Endothelial cell of umbilical vein (primary cell): ENCODE measurements around the gene ORMDL3. TPM values are rescaled to one million over a fixed set of nuclear protein-coding genes. Genes with fewer than 3 reads are reported as not detected.

Source experiments
- BruUV-seq: library from RNA; stranded (reverse); fragments of 400-500 nt; replicated peaks from 2 replicates; lab custom pipeline; 2021; lab: Mats Ljungman, UMichigan
- CTCF ChIA-PET: fragments of 300-600, 350-600 bp; sonication (Branson Sonifier 250); formaldehyde crosslinking; loops from one replicate; lab custom pipeline; 2021; ENCODE audit warnings: antibody characterized with exemption, inconsistent platforms; lab: Charles Lee
- POLR2A ChIA-PET: fragments of 300-600, 350-600 bp; sonication (Branson Sonifier 250); formaldehyde crosslinking; loops from one replicate; lab custom pipeline; 2021; ENCODE audit warnings: antibody characterized with exemption, inconsistent platforms; lab: Charles Lee
- DNase-seq: peaks from one replicate; pipeline ENCODE4 v3.0.0-alpha.2; 2011; ENCODE audit warnings: low read depth, low spot score
- FAIRE-seq: peaks from 2 replicates; lab custom pipeline; 2011; peaks lifted over from hg19 to GRCh38; lab: Jason Lieb, UNC
- H2AFZ ChIP-seq: 2 replicates; pipeline ENCODE4 v1.6.0; 2012; ENCODE audit warnings: low read depth, low read length, control low read depth, inconsistent platforms
- H3K27ac ChIP-seq: 2 replicates; pipeline ENCODE4 v1.5.1; 2011; ENCODE audit warnings: low read depth, mild to moderate bottlenecking, control low read depth, low read length, moderate library complexity; ENCODE audit not compliant: insufficient read depth
- H3K27me3 ChIP-seq, 2 experiments: 2 replicates each; pipeline versions ENCODE4 v1.6.0 to v1.6.1; 2011; ENCODE audit warnings: low read length in 2 of 2, mixed read lengths in 1 of 2; ENCODE audit not compliant: control insufficient read depth in 2 of 2, insufficient read depth in 2 of 2
- H3K36me3 ChIP-seq, 2 experiments: 2 replicates in 1 of 2; 3 replicates in 1 of 2; pipeline ENCODE4 v1.5.1; 2011; ENCODE audit warnings: low read length in 2 of 2, mild to moderate bottlenecking in 1 of 2, moderate library complexity in 1 of 2; ENCODE audit not compliant: control insufficient read depth in 2 of 2, insufficient read depth in 2 of 2; ENCODE audit errors: extremely low read depth in 1 of 2
- H3K4me1 ChIP-seq: 3 replicates; pipeline ENCODE4 v1.5.1; 2011; ENCODE audit warnings: mild to moderate bottlenecking, low read length; ENCODE audit not compliant: control insufficient read depth, insufficient read depth; ENCODE audit errors: extremely low read depth
- H3K4me2 ChIP-seq: 2 replicates; pipeline ENCODE4 v1.6.1; 2011; ENCODE audit warnings: low read length, control low read depth, mixed read lengths; ENCODE audit not compliant: insufficient read depth
- H3K4me3 ChIP-seq, 3 experiments: fragments of 200-600 bp in 1 of 3; sonication (generic), shearing (Covaris generic) in 1 of 3; replicated peaks in 1 of 3; 2 replicates each; pipeline ENCODE4 v1.5.1; 2011 to 2016; ENCODE audit warnings: control low read depth in 3 of 3, low read length in 3 of 3, mild to moderate bottlenecking in 2 of 3, inconsistent platforms in 1 of 3, low read depth in 1 of 3, moderate library complexity in 1 of 3; ENCODE audit not compliant: insufficient read depth in 1 of 3
- H3K79me2 ChIP-seq: 2 replicates; pipeline ENCODE4 v1.6.0; 2012; ENCODE audit warnings: low read length, inconsistent platforms; ENCODE audit not compliant: control insufficient read depth, insufficient read depth
- H3K9ac ChIP-seq: replicated peaks from 2 replicates; pipeline ENCODE3; 2011; ENCODE audit warnings: low read length, control low read depth; ENCODE audit not compliant: insufficient read depth; ENCODE audit errors: extremely low read depth
- H3K9me1 ChIP-seq: replicated peaks from 3 replicates; pipeline ENCODE4 v1.6.0; 2011; ENCODE audit warnings: mild to moderate bottlenecking, low read length; ENCODE audit not compliant: control insufficient read depth, insufficient read depth; ENCODE audit errors: extremely low read depth
- H3K9me3 ChIP-seq: replicated peaks from 2 replicates; pipeline ENCODE4 v1.5.1; 2012; ENCODE audit warnings: low read length, inconsistent platforms; ENCODE audit not compliant: control insufficient read depth, insufficient read depth
- H4K20me1 ChIP-seq: replicated peaks from 2 replicates; pipeline ENCODE3; 2011; ENCODE audit warnings: mild to moderate bottlenecking, low read length; ENCODE audit not compliant: control insufficient read depth, insufficient read depth; ENCODE audit errors: extremely low read depth
- CTCF ChIP-seq, 2 donors: IDR thresholded peaks; 1 replicate in 1 of 2; 2 replicates in 1 of 2; pipeline ENCODE4 v1.5.1; 2011; ENCODE audit warnings: low read length in 2 of 2, mild to moderate bottlenecking in 2 of 2, moderate library complexity in 2 of 2, control low read depth in 1 of 2, inconsistent platforms in 1 of 2, low read depth in 1 of 2; ENCODE audit not compliant: insufficient read depth in 1 of 2; ENCODE audit errors: extremely low read depth in 1 of 2
- EZH2 ChIP-seq: IDR thresholded peaks from 2 replicates; pipeline ENCODE4 v1.6.1; 2012; ENCODE audit warnings: borderline replicate concordance, low read depth, mild to moderate bottlenecking, moderate library complexity, low read length, inconsistent platforms; ENCODE audit not compliant: severe bottlenecking
- FOS ChIP-seq: IDR thresholded peaks from 2 replicates; pipeline ENCODE4 v1.6.1; 2011; ENCODE audit warnings: mild to moderate bottlenecking, low read length, moderate library complexity, borderline replicate concordance; ENCODE audit not compliant: insufficient read depth
- GATA2 ChIP-seq: IDR thresholded peaks from 2 replicates; pipeline ENCODE4 v1.7.0; 2011; ENCODE audit warnings: low read depth, mild to moderate bottlenecking, moderate library complexity, mixed read lengths, low read length; ENCODE audit not compliant: insufficient read length, insufficient read depth
- JUN ChIP-seq: IDR thresholded peaks from 2 replicates; pipeline ENCODE4 v1.6.1; 2011; ENCODE audit warnings: borderline replicate concordance, low read depth; ENCODE audit not compliant: insufficient read length, insufficient read depth
- MAX ChIP-seq: IDR thresholded peaks from 2 replicates; pipeline ENCODE4 v1.6.1; 2011; ENCODE audit not compliant: insufficient read depth, insufficient read length
- MYC ChIP-seq: IDR thresholded peaks from one replicate; pipeline ENCODE4 v1.6.1; 2011; ENCODE audit warnings: mild to moderate bottlenecking, low read depth, low read length
- POLR2A ChIP-seq: IDR thresholded peaks from 2 replicates; pipeline ENCODE4 v1.6.1; 2012; ENCODE audit warnings: low read depth, mild to moderate bottlenecking, control low read depth, low read length
- POLR2AphosphoS5 ChIP-seq: IDR thresholded peaks from 2 replicates; pipeline ENCODE4 v1.6.1; 2012; ENCODE audit warnings: low read depth, mild to moderate bottlenecking, control low read depth, low read length, moderate library complexity; ENCODE audit not compliant: insufficient read depth
- dilution Hi-C: fragments of 300-500 bp; cut with MboI; formaldehyde crosslinking; loops from one replicate; pipeline ENCODE4 v1.15.0; 2019; ENCODE audit warnings: low sequenced_read_pairs; ENCODE audit not compliant: extremely low pct_ligation_motif_present
- intact Hi-C: fragments of 100-400 bp; cut with micrococcal nuclease; formaldehyde crosslinking; loops from one replicate; pipeline ENCODE4 v1.10.0; 2022
- polyA plus RNA-seq, 4 experiments: library from polyadenylated mRNA; depleted of rRNA in 3 of 4; stranded (reverse) in 3 of 4; unstranded in 1 of 4; fragments of >200 nt; gene quantifications; 2 replicates each; pipeline versions ENCODE4 v1.2.1 to v1.2.3, GENCODE V29; 2011 to 2012; ENCODE audit warnings: missing spikeins in 1 of 4
- total RNA-seq: library from RNA; stranded (reverse); gene quantifications from 2 replicates; pipeline ENCODE4 v1.2.3, GENCODE V29; 2021

The ORMDL3 gene
- total and polyA plus RNA-seq, 2 donors (not counting 3 experiments of a cell fraction or from before 2014, with no cell fraction given) = 29.8 to 49.8 TPM

- peaks cover 24% of the 10 kb centered on the region for H3K79me2 ChIP-seq
- intact Hi-C loops = no loop called here
- H3K4me3 ChIP-seq = no peak overlapping the region
- no peak for TF ChIP-seq FOS
- TF ChIP-seq POLR2AphosphoS5 = no peak
- TF ChIP-seq EZH2 = no peak
- no peak for TF ChIP-seq MAX
- no peak for TF ChIP-seq POLR2A
- no peak for TF ChIP-seq MYC
- no peak for TF ChIP-seq JUN
- TF ChIP-seq GATA2 = no peak
- TF ChIP-seq CTCF (IDR thresholded peaks at IDR 0.05; ENCODE audit: extremely low read depth in 1 of 2, insufficient read depth in 1 of 2, low read depth in 1 of 2, low read length in 2 of 2) = no peak
- dilution Hi-C loops = no loop called here
- FAIRE-seq (no peak), DNase-seq (no peak)
- no peak overlapping the region for H3K4me2 ChIP-seq
- no peaks in the 10 kb centered on the region for H3K9me1 ChIP-seq
- H3K36me3 ChIP-seq = peaks cover 5 to 32% of the 10 kb centered on the region in 2 experiments
- no peaks in the 10 kb centered on the region for H3K27me3 ChIP-seq
- no peaks in the 10 kb centered on the region for H4K20me1 ChIP-seq
- CTCF ChIA-PET = no interaction called here
- no peak overlapping the region for H2AFZ ChIP-seq
- H3K9me3 ChIP-seq = no peaks in the 10 kb centered on the region
- H3K27ac ChIP-seq = no peak overlapping the region
- POLR2A ChIA-PET = no interaction called here
- no peak overlapping the region for H3K9ac ChIP-seq
- BruUV-seq = no TSS peak
- H3K4me1 ChIP-seq = peaks cover 21% of the 10 kb centered on the region
These were observed 4.2 kb downstream of the ORMDL3 start for GRCh38 chr17:39923230-39923629.
